CD1c-positive myeloid dendritic cell (primary cell): ENCODE data around the gene OR51G2.

Experiments
- DNase-seq: peaks from one replicate; pipeline ENCODE4 v3.0.0-alpha.2; 2016; ENCODE audit errors: extremely low spot score

OR51G2 gene

DNA sequence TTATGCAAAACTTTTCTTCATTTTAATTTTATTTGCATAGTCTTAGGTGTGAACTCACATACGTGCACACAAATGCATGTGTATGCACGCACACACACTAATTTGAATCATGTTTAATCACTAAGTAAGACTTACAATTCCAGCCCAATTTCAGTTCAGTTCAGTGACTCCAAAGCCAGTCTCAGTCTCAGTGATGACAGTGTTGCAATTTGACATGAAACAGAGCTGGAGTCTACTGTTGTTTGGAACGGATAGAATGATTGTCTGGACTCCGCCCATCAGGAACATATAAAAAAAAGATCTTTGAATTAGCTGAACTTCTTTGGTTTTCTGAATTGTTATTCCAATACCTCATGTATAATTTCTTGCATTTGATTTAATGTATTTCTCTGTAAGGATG, 55.3 kb downstream of the OR51G2 start:
- DNase-seq: no peak
